ENCODE measurements around the gene UMPS.
"Not testable (repeated sequence)": the region's sequence is repeated elsewhere in the genome, so short reads cannot be mapped to it uniquely, and the experiment has no call there.

UMPS gene

DNA sequence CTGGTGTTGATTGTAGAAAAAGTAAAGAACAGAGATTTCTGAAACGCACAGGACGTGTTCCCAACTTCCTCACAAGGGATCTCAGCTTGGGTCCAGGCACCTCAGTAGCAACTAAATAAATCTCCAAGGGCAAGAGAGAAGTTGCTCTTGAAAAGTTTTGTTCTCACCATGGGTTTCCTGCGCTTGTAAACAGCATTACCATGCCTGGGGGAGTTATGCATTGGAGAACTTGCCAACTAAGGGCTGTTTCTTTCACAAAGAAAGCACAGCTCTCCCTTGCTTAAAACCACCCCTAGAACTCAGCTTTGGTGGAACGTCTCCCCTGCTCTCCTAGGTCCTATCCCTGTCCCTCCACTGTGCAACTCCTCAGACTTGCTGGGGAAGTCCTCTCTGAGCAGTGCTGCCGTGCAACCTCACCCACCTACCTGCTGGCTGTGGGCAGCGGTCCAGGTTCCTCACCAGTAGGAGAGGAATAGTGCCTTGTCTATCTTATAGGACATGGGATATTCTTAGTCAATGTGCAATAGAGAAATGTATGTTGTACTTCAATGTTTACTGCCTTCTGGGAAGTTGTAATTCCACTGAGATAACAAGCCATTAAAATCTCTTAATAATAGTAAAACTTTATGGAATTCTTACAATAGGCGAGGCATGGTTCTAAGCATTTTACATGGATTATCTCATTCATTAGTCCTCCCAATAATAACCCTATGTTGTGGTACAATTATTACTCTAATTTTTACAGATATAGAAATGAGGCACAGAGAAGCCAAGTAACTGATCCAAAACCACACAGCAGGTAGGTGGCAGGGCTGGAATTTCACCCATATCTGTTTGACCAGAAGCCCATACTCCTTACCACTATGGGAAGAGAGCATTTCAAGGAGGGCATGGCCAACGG, 51.5 kb downstream of the UMPS start:
- no peak for FAIRE-seq

DNA sequence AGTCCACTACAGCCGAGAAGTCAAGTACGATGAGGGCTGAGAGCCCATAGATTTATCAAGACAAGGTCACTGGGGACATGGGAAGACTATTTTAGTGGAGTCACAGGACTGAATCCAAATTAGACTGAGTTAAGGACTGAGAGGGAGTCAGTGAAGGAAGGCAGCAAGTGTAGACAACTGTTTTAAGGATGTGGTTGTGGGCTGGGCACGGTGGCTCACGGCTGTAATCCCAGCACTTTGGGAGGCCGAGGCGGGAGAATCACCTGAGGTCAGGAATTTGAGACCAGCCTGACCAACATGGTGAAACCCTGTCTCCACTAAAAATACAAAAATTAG, 52.1 kb downstream of the UMPS start:
- FAIRE-seq, result not testable (repeated sequence)

DNA sequence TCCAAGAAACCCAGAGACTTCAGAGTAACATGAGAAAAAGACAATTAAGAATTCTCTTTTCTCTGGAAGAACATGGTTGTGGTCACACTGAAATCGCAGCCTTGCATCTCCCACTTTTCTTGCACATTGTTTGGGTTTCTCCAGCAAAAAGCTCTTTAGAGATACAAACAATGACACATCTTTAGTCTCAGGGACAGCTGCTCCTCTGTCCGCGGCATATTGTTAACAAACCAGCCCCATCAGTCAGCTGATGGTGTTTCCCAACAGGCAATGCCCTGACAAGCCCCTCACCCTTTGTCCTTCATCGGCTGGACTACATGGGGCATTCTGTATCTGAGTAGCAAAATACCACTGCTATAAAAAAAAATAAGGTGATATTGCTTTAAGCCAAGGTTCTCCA, 53.4 kb downstream of the UMPS start:
- no peak for FAIRE-seq

DNA sequence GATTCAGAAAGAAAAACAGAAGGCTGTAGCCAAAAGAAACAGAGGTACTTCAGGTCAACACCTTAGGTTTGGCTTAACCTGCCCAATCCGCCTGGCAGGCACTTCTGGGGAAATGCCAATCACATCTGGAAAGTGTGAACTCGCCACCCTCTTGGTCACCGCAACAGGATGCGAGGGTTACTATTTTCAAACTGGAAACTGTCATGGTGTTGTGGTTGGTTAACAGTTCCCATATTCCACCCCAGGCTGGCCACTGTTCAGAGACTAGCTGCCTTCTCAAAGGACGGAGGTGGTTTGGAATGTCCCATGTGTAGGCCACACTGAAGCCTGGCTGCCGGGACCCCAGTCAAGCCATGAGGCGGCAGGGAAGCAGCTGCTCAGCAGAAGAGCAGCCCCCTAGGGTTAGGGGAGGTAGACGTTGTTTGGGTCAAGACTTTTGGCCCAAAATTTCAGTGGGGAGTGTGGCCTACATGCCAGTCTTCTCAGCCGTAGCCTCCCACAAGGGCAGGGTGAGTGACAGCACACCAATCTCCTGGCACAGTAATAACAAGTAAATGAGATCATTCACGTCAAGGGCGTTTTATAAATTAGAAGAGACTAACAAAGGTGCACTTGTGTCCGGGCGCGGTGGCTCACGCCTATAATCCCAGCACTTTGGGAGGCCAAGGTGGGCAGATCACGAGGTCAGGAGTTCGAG, 54.6 kb downstream of the UMPS start:
- no peak for FAIRE-seq

DNA sequence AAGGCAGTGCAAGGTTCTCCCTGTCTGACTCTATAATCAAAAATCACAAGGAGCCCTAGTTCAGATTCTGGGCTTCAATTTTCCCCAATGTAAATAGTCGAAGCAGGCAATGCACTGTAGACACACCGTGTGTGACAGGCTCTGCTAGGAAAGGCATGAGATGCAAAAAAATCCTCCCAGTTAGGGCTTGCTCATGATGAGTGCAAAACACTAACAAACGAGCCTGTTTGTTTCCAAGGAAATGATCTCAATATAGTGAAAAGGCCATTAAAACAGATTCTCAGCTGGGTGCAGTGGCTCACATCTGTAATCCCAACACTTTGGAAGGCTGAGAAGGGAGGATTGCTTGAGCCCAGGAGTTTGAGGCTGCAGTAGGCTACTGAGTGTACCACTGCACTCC, 55.7 kb downstream of the UMPS start:
- no peak for FAIRE-seq

DNA sequence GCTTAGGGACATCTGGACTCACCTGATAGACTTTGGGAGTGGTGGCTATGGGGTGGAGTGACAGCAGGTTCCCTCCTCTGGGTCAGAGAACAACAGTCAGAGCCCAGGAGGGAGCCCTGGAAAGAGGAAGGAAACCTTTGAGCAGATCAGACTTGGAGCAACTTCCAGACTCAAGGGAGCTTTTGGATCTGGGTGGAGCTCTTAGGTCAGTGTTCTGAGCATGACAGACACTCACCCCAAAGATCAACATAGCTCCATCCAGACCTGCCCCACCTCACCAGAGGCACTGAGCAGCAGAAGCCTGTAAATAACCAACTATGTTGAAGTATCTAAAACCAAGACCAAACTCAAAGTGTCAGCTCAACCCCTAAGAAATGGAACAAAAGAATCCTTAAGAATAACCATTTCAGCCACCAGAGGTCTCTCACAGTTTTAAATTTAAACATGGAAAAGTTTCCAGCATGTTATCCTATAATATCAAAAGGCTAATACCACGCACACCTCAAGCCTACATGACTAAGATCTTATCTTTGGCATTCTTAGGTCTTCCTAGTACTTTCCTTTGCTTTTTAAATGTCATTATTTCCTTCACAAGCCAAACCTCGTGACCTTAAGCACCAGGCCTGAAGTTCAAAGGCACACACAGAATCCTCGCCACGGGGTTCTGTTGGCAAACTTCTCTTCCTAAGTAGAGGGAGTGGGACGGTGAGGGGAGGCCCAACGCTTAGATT, 56.4 kb downstream of the UMPS start:
- peak; percentile 81 for FAIRE-seq

DNA sequence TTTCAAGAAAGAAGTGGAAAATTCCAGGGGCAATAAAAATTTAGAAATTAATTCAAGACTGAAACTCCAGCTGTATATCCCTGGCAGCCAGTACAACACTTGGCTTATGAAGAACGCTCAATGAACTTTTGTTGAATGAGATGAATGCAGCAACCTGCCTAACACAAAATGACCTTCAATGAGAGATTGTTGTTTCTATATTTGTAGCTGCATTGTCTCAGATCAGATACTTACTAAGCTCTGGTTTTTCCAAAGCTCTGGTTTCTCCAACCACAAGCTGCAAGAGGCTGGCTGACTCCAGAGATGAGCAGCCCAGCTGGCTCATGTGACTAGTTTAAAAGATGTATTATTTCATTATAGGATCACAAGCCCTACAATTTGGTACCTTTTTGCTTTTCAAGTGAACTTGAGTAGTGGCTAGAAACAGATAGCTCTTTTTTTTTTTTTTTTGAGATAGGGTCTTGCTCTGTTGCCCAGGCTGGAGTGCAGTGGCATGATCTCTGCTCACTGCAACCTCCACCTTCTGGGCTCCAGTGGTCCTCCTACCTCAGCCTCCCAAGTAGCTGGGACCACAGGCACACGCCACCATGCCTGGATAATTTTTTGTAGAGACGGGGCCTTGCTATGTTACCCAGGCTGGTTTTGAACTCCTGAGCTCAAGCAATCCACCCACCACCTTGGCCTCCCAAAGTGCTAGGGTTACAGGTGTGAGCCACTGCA, 57.4 kb downstream of the UMPS start:
- FAIRE-seq, result no peak

DNA sequence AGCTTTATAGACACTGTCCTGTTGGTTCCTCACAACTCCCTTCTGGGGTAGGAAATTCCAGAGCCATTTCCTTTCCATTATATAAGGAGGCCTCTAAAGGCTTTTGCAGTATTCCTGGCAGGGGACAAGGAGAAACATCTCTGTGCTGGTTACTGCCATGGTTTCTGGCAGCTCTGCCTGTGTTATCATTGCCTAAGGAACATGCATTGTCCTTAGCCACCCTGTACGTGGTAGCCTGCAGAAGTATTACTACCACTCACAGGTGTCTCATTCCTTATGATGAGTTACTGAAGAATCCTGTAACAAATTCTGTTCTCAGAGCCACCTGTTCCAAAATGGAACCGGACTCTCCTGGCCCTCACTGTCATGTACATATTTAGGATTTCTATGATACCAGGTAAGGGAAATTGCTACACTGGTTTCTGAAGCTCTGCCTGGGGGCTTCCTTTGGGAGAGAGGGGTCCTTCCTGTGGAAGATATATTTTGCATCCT, 58.0 kb downstream of the UMPS start:
- FAIRE-seq, result no peak

DNA sequence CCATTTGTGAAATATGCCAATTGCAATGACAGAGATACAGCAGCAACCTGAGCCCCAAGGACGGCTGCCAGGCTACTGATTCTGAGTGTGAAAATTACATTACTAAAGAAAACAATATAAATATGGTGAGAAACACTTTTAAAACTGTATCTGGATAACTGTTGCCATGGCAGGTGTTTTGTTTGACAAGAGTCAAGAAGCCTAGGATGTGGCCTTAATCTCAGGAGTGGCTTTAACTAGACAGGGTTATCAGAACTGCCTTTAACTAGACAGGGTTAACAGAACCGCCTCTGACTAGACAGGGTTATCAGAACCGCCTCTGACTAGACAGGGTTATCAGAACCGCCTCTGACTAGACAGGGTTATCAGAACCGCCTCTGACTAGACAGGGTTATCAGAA, 58.9 kb downstream of the UMPS start:
- FAIRE-seq, result not testable (repeated sequence)

DNA sequence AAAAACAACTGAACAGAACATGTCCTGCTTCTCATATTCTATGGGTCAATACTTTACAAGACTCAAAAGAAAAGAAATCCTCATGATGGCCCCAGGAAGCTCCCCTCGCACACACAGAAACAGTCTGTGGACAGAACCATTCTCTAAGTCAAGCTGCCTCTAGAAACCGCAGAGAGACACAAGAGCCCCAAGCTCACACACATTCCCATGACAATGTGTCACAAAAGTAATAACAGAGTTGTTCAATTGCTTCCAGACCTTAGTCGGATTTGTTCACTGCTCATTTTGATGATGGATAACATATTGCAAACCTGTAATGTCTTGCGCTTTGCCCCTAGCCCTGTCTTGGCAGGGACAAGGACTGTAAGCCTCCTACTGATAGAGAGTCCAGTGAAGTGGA, 60.9 kb downstream of the UMPS start:
- no peak for FAIRE-seq

DNA sequence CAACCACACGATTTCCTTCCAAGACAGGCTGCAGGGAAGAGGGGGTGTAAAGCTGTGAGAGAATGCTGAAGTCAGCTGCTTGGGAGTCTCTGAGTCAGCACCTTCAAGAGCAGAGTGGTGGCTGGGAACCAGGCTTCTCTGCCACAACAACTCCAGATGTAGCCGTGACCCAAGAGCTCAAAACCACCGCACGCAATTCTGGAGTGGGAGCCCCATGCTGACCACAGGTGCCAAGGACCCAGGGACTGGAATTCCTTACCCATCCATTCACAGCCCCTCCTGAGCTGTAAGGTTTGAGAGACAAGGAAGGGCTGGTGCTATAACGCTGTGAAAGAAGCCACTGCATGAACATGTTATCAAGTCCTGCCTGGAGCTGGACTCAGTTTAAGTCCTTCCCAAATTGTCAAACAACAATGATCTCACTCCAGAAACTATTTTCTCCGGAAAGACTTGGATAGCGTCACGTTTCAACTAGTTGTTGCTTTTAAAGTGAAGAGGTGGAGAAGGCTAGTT, 61.4 kb downstream of the UMPS start:
- no peak for FAIRE-seq

DNA sequence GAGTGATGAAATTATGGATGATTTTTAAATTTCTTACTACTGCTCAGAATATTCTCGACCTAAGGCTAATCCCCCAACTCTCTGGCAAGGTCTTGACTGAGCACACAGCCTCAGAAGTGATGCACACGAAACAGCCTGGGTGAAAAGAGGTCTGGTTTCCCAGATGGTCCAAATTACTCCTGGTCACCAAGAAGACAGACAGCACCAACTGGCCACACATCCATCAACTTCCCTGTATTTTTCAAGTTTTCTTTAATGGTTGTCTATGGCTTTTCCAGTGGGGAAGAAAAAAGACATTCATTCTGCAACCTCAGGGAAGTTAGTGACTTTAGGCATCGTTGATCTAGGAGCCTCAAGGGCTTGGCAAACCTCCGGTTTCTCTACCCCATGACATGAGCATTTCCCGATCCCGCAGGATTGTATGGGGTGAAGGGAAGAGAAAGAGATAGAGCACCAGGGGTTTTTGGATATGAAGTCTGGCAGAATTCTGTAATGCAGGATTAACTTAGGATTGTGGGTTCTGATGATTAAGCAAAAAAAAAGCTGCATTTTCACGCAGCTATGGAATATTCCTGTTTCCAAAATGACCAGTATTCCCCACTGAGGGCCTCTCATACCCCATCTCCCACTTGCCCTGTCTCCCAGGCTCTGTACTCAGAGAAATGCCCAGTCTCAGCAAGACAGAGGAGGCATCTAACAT, 62.2 kb downstream of the UMPS start:
- no peak for FAIRE-seq

DNA sequence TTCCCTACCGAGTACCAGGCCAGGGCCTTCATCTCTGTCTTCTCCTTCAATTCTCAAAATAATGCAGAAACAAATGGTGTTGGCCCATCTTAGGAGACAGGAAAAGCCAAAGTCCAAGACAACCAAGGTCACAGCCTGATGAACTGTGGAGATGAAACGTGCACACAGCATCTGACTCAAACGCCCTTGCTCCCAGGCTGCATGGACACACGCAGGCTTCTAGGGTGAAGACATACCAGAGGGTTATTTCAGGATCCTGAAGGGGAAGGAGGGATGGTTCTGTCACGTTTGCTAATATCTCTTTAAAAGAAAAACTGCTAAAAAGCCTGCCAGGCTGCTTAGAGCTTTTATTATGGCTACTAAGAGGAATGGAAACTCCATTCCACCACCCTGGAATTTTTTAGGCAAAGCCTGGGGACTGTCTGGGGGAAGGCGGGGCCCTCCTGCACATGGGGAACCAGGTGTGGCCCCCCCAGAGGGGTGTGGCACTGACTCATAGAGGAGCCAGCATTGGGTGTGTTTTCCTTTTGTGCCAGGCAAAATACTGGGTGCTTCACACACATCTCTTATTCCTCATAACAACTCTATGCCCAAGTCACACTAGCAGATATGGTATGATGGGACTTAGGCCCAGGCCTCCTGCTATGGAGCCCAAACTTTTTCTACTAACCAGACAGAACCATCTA, 62.9 kb downstream of the UMPS start:
- no peak for FAIRE-seq

DNA sequence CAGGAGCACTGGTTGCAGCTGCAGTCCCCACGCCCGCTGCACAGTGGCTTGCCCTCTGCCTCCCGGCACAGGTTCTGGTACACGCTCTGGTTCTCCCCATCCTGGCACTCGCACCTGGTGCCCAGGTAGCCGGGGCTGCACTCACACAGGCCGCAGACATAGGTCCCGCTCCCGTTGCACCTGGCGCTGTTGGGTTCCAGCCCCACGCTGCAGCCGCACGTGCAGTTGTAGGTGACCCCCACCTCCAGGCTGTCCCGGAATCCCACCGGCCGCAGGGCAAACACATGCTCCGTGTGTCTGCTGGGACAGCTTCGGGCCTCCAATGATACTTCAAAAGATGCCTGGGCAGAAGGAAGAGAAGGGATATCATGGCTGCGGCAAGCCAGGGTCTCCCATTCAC, 66.2 kb downstream of the UMPS start:
- no peak for FAIRE-seq

DNA sequence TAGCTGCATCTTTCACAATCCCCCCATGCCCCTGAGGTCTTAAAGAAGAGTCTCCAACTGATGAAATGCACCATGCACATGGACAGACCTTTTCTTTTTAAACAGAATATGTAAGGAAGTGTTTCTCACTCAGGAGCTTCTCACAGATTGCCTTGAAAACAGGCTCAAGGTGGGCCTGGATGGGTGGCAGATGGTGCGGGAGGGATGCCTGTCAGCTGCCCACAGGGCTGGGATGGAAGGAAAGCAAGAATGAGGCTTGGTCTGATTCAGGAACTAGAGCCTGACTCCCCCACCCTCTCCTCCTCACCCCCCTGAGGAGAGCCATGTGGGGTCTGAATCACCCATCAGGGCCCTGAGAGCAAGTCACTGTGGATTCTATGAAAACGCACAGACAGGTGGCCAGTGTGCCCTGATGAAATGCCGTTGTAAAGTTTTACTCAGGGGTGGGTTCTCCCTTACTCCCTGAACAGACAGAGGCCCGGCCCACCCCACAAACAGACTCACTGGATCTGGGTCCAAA, 67.2 kb downstream of the UMPS start:
- FAIRE-seq, result no peak

Data from A204.1 (cell line).